CD4-positive, alpha-beta T cell treated with Interleukin-6 at 100 ng/mL for 8 hours (primary cell): Measurements from ENCODE around the gene SH3BGRL3.
"Not testable (repeated sequence)": the region's sequence is repeated elsewhere in the genome, so short reads cannot be mapped to it uniquely, and the experiment has no call there.

Experiments
- DNase-seq: peaks from one replicate; pipeline ENCODE4 v3.0.0-alpha.2; 2020; ENCODE audit warnings: mixed read lengths, low spot score

SH3BGRL3 gene

DNA sequence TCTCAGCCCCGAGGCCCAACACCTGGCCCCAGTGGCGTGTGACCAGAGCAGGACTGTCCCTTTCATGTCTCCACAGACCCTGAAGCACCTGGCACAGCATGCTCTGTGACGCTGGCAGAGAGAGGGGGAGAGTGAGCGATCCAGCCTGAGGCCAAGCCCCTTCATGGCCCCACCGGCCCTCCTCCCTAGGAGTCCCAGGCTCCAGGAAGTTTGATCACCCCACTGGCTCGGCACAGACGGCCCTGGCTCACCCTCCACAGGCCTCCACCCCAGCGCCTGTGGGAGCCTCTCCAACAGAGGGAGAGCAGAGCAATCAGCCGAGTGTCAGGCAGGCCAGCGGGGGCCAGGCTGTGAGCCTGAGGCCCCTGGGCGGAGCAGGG, 11.0 kb downstream of the SH3BGRL3 start:
- no peak for DNase-seq

DNA sequence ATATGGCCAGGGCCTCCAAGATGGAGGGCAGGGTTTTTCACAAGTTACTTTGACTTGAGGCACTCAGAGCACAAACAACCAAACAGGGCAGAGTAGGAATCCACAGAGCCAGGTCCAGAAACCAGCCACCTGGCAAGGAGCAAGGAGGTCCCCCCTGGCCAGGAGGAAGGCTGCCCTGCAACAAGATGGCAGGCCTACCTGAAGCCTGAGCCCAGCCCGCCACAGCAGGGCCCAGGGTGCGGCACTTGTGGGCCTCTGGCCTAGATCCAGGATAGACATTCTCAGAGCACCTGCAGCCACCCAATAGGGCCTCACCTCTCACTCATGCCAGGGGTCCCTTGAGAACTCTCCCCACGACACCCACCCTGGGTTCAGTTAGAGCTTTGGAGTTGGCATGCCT, 11.5 kb downstream of the SH3BGRL3 start:
- no peak for DNase-seq

DNA sequence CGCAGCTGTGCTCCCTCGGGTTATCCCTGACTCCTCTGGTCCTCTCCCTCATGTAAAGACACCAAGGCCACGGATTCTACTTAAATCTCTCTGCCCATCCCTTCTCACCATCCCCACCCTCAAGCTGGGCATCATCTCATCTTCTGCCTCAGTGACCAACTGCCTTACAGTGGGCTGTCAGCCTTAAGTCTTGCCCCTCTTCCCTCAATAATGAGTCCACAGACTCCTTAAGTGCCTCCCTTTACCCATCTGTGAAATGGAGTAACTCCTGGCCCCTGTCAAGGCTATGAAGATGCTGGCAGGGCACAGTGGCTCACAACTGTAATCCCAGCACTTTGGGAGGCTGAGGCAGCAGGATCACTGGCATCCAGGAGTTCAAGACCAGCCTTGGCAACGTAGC, 12.1 kb downstream of the SH3BGRL3 start:
- no peak for DNase-seq

DNA sequence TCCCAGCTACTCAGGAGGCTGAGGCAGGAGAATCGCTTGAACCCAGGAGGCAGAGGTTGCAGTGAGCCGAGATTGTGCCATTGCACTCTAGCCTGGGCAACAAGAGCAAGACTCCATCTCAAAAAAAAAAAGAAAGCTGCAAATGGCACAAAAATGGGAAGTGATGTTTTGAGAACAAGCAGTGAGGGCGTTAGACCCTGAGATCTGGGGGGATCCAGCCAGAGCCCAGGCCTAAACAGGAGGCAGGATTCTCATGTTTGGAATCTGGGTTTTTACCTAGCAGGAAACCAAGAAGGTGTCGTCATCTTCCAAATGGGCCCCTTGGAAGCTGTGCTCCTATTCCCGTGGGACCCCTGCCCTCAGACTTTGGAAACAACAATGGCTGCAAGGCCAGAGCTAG, 12.8 kb downstream of the SH3BGRL3 start:
- DNase-seq, result not testable (repeated sequence)

DNA sequence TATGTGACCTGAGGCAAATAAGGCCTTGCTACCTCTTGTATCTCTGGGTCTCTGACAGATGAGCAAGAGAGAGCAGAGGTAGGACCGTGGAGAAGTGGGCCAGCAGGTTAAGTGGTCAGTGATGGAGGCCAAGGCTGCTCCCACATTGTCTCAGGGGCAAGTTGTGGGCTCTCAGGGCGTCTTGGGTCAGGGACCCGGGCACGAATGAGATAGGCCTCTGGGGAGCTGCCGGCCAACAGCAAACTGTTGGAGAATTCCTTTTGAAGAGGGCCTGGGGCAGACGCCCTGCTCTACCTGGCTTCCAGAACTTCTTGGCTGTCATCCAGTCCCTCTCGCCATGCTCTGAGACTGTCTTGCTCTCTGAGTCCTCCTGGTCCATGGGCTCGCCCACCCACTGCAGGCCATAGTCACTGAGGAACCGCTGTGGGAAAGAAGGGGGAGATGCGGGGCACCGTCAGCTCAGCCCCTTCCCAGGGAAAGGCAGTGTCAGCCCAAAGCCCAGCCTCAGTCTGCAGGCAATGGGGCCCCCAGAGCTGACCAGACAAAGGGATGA, 14.1 kb downstream of the SH3BGRL3 start:
- DNase-seq, result no peak

DNA sequence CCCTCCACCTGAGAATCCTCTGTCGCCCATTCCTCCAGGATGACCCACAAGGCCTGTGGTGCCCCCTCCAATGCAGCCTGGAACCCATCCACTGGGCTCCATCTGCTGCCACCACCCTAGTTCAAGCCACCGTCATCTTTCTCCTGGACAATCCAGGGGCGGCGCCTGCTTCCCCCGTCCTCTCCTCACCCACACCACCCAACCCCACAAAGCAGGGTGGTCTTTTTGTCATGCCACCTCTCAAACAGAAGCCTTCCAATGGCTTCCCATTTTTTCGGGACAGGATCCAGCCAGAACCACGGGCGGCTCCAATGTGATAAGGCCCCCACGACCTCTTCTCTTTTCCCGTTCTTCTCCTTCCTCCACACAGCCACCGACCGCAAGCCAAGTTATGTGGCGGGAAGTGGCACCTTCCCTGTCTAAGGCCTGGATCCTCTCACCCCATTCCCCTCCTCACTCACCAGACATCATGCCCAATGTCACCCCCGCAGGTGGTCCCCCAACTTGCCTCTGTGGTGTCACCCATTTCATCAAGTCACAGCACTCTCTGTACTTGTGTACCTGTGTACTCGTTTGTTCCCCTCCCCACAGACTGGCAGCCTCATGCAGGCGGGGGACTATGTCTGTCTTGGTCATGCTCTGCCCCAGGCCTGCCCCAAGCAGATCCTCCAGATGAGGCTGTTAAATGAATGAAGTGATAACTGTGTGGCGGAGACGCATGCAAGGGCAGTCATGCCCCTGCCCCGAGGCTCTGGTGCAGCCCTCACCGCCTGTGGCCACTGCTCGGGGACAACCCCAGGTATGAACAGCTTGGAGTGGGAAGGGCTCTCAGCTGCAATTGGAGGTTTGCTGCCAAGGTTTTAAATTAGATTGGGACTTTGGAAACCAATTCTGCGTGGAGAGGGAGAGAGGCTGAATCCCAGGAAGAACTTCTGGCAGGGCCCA, 15.6 kb downstream of the SH3BGRL3 start:
- no peak for DNase-seq

DNA sequence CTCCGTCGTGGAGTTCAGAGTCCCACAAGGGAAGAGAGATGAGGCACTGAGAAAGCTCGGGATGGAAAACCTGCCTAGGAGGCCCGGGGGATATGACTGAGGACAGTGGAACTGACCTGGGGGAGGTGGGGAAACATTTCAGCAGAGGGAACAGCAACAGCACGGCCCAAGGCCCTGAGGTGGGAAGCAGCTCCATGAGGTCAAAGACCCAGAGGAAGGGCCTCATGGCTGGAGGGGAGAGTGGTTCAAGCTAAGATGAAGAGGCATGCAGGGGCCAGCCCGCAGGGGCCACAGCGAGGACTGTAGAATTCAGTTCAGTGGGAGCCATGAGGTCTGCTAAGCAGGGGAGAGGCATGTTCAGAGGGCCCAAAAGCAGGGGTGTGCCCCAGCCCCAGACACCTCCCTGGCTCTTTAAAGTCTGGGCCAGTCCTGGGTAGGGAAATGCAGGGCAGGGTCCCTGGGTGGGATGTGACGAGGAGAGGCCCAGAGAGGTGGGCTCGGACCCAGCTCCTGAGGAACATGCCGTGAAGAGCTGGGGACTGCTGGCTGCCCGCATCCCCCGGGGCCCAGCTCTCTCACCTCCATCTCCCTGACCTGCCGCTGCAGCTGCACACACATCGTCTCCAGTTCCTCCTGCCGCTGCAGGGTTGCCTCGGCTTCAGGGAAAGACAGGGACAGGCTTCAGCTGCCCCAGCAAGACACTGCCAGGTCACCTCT, 16.6 kb downstream of the SH3BGRL3 start:
- no peak for DNase-seq

DNA sequence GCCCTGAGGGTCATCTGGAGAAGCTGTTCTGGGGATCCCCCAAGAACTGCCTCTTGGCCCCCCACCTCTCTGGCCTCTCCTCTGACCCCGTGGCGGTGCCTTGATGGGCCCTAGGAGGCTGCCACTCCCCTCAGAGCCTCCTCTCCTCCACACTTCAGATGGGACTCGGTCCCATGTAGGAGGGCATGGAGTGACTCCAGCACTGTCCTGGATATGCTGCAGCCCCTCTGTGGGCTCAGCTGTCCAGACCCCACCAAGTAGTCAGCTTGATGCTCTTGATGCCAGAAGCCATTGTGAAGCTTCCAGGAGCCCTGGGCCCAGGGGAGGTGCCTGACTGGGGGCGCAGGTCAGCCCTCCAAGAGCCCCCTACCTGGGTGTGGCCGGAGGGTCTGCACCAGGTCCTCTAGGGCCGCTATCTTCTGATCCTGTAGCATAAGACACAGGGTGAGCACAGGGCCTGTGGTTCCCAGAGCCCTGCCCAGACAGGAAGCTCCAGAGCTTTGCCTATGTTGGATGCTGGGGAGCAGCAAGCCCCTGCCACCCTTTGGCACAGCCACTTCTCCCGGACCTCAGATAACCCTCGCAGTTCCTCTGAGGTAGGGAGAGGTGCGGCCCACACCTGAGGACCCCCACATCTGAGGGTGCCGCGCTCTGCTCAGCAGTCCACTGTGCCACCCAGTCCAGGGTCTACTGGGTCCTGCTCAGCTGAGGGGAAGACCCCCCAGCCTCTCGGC, 17.3 kb downstream of the SH3BGRL3 start:
- DNase-seq, result no peak

DNA sequence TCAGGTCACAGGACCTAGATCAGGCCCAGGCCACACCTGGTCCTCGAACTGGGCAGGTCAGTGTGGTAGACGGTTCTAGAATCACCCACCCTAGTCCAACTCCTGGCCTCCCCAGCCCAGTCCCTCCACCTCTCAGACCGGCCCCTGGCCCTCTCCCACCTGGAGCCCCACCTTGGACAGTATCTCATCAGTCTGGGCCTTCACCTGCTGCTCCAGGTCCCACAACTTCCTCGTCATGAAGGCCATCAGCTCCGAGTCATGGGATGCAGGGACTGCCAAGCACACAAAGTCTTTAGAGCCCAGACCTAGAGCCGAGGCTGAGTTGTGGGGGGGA, 17.9 kb downstream of the SH3BGRL3 start:
- DNase-seq, result no peak

DNA sequence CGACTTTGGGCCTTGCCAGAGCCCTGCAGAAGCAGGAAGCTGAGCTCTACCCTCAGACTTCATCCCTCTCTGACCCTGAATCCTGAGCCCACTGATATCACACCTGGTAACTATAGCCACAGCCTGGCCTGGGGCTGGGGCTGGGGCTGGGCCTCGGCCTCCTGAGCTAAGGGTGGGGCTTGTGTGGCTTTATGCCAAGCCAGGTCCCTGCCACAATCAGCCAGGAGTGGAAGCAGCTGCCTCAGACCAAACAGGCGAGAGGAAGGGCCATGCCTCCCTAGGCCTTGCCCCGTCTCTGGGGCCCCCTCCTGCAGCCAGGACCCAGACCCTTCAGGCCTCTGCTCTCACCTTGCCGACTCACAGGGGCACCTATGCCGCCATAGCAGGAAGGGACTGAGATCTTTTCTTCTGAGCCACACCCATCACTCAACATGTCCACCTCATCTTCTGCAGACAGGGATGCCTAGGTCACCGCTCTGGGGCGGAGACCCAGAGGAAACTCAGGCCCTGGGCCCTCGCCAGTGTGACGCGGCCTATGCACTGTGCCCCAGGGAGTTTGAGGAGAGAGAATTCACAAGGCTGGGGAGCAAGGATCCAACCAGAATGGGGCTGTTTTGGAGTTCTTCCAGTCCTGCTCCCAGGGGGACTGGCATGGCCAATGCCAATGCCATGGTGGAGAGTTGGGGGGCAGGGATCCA, 20.8 kb downstream of the SH3BGRL3 start:
- no peak for DNase-seq

DNA sequence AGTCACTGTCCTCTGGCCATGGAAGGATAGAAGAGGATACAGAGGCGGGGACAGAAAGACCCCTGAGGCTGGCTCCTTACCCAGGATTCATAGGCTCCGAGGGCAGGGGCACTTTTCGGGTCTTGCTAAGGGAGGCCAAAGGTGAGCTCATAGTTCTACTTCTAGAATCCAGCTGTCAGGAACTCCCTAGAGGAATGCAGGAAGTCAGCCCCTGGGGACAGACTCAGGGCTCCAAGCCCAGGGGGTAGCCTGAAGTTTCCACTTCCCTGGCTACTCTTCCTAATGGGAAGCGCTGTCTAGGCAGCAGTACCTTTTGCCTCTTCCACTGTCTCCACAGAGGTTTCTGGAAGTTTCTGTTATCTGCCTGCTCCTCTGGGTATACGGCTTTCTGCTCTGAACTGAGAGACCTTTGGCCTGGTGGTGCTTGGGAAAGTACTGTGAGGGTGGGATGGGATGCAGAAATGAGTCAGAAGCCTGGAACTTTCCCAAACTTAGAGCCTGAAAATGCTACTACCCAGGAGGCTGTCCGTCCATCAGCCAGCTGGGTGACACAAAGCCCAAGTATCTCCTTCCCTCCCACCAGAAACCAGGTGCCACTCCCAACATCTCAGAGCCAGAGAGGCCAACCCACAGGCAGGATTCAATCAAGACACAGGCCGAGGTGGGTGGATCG, 23.0 kb downstream of the SH3BGRL3 start:
- no peak for DNase-seq

DNA sequence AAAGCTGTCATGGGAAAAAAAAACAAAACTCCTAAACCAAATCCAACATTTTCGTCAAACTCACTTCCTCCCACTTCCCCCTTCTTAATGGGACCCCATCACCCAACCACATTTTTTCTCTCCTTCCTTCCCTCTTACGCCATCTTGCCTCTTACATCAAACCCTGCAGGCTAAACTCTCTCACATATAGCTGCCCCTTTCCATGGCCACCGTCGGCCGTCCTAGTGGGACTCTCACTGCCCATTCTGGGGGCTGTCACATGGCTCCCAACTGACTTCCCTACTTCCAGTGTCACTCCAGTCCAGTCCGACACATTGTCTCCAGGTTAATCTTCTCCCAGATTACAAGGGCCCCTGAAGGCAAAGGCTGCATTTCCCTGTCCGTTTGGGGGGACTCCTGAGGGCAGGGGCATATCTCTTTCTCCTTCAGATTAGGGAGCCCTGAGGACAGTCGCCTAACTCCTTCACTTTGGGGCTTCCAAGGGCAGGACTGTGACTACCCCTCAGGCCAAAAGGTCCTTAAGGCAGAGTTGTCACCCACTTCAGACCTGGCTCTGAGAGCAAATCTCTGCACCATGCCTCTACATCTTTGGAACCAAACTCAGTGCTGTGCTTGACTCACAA, 25.9 kb downstream of the SH3BGRL3 start:
- DNase-seq, result no peak

DNA sequence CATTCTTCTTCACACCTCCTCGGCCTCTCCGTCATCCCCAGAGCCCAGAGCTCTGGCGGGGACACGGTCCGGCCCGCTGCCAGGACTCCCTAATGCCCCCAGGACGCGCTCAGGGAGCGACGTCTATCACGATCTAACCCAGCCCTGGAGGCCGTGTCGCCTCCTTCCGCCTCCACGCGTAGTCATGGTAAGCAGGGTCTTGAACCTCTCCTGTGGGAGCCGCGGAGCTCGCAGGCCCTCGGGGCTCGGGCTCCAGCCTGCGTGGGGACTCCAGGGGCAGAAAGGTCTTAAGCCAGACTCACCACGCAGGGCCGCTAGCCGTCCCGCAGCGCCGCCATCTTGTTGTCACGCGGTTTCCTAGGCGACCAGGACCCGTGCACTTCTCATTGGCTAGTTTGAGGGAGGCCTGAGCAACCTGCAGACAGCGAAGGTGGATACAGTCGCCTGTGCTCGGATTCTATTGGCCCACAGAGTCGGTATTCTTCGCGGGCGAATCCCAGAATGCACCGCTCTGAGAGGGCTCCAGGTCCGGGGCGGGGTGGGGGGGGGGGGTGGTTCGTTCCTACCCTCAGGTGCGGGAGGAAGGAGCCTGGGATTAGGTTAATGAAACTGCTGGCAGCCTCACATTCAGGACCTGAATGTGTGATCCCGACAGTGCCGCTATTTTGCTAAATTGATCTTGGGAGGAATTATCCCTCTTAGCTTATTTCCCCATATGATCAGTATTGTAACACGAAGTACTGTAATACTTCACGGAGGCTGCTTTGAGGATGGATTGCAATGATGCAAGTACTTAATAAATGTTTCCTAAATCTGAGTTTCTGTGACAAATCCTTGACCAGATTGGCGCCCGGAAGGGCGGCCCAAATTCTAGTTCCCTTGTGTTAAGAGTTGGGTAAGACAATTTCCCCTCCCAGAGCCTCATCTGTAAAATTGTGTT, 26.7 kb downstream of the SH3BGRL3 start, which contains the start of gene UBXN11:
Gene UBXN11, minus strand, starts transcription at position 347 of the 940 bp plus-strand sequence. CDS start 3,753 bp downstream, outside the sequence.
- DNase-seq, result peak; percentile 94

DNA sequence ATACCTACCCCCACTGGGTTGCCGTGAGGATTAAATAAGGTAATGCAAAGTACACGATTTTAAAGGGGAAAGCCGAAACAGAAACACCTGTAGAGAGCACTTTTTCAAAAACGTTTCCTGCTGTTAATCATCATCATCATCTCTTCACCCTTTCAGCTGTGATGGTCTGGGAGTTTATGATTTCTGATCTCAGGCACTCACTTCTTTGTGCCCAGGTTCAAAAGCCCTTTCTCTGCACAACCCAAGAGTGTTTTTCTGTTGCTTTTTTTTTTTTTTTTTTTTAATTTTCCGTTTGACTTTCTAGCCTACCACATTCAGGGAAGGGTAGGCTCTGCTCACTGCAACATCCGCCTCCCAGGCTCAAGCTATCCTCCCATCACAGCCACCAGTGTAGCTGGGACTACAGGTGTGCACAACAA, 27.5 kb downstream of the SH3BGRL3 start:
- DNase-seq, result peak; percentile 70

DNA sequence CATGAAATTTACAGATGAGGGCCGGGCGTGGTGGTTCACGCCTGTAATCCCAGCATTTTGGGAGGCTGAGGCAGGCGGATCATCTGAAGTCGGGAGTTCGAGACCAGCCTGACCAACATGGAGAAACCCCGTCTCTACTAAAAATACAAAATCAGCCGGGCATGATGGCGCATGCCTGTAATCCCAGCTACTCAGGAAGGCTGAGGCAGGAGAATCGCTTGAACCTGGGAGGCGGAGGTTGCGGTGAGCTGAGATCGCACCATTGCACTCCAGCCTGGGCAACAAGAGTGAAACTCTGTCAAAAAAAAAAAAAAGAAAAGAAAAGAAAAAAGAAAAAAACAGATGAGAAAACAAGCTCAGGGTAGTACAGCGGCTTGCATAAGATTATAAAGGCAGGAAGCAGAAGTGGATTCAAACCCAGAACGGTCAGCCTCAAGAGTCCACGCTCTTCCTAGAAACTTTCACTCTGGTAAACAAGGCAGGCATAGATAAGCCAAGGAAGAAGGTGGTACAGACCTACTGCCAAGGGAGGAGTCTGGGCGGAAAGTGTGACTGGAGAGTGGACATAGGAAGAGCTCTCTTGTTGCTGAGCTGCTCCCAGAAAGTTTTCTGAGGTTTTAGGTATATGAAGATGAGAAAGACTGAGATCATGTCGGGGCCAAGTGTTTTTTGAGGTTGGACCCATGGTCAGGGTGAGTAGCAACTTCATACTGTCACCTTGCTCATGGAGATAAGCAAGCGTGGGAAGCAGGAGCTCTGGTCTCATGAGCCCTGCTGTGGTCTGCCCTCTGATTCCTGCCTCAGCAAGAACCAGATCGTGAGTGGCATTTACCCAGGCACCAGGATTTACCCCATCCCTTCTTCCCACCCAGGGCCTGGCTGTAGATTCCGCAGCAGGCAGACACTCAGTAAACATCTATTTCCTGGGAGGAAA, 28.3 kb downstream of the SH3BGRL3 start:
- DNase-seq, result not testable (repeated sequence)

DNA sequence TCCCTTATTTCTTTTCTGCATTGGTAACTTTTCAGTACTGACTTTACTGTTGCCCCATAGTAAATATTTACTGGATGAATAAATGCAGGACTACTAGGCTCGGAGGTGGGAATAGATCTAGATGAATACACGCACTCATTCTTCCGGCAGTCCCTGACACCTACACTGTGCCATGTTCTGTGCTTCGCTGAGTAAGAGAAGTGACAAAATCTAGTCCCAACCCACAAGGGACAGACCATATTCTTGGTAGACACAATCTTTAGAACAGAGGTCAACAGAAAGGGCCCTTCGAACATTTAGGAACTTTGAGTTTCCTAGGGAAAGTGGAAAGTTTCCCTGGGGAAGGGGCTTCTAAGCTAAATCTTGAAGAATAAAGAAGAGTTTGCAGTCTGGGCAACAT, 34.6 kb downstream of the SH3BGRL3 start:
- no peak for DNase-seq

DNA sequence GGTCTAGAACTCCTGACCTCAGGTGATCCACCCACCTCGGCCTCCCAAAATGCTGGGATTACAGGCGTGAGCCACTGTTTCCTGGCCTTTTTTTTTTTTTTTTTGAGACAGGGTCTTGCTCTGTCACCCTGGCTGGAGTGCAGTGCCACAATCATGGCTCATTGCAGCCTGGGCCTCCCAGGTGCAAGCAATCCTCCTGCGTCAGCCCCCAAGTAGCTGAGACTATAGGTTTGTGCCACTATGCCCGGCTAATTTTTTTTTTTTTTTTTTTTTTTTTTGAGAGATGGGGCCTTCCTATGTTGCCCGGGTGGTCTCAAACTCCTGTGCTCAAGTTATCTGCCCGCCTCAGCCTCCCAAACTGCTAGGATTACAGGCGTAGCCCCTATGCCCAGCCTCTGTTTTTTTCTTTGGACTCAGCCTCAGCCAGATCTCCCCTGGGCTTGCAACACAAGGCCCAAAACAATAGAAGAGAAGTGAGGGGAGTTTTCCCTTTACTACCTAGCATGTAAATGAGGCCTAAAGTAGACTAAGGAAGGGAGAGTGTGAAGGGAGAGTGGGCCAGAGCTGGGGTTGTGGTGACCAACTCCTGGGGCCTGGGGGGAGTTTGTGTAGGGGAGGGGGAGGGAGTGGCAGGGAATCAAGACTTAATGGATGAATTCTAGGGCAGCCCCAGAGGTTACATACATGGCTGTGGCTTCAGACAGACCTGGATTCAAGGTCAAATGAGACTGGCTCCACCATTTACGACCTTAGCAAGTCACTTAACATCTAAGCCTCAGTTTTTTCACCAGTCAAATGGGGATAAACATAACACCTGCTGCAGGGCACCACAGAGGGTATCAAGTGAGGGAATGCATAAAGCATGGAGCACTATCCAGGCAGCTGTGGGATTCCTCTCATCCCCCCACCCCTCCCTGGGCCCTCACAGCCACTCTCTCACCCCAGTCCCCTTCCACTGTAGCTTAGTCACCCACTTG, 36.3 kb downstream of the SH3BGRL3 start:
- no peak for DNase-seq
